Measurements from ENCODE around the gene PPP6R3.
"Not testable (repeated sequence)": the region's sequence is repeated elsewhere in the genome, so short reads cannot be mapped to it uniquely, and the experiment has no call there.

The PPP6R3 gene

DNA sequence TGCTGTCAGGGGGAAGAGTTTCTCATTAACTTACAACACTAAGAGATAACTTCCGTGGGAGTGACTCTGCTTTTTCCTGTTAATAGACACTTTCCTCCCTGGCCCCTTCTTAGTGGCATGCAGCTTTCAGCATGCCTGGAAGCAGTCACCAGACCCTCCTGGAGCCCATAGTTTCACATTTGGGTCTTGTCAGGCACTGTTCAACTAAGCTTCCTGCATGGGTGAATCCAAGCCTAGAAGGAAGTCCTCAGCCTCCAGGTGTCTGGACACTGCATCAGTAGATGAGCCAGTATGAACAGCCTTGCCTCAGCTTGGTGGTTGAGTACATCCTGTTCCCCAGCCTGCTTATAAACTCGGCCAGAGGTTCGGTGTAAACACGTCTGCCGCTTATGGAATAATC, 68.1 kb downstream of the PPP6R3 start:
- Histone ChIP-seq H3K9me3 (ENCODE audit: control insufficient read depth, insufficient read depth, low read length) (no peaks in the 10 kb centered on the region), H3K27me3 (ENCODE audit: control insufficient read depth, insufficient read depth, low read length) (no peaks in the 10 kb centered on the region), H3K4me3 (ENCODE audit: low read depth, low read length) (no peak overlapping the region), H3K4me1 (ENCODE audit: control insufficient read depth, insufficient read depth, low read length) (no peaks in the 10 kb centered on the region; the same call in none of the 2 replicates), H3K9ac (ENCODE audit: low read depth, low read length) (no peak overlapping the region; the same call in 1 of the 2 replicates), H3K27ac (ENCODE audit: low read depth, low read length) (no peak overlapping the region), H3K36me3 (ENCODE audit: control insufficient read depth, insufficient read depth, low read length) (peaks cover 64% of the 10 kb centered on the region)

DNA sequence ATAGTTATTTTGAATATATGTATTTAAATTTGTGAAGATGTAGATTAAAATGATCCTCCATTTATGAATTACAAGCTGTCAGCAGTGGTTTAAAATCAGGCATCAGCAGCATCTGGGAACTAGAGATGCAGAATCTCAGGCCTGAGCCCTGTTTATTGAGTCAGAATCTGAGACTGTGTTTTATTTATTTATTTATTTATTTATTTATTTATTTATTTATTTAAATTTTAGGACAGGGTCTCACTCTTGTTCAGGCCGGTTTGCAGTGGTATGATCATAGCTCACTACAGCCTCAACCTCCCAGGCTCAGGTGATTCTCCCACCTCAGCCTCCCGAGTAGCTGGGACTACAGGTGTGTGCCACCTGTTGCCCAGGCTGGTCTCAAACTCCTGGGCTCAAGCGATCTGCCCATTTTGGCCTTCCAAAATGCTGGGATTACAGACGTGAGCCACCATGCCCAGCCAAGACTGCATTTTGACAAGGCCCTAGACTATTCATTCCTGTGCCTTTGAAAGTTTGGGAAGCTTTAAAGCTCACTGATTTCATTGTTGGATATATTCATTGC, 70.7 kb downstream of the PPP6R3 start:
- no peak overlapping the region for H3K9ac ChIP-seq (ENCODE audit: low read depth, low read length)
- no peaks in the 10 kb centered on the region for H3K27me3 ChIP-seq (ENCODE audit: control insufficient read depth, insufficient read depth, low read length)
- H3K4me1 ChIP-seq (ENCODE audit: control insufficient read depth, insufficient read depth, low read length): peaks cover 19% of the 10 kb centered on the region
- no peak overlapping the region for H3K27ac ChIP-seq (ENCODE audit: low read depth, low read length)
- no peak overlapping the region for H3K4me3 ChIP-seq (ENCODE audit: low read depth, low read length)
- peaks cover 42% of the 10 kb centered on the region for H3K36me3 ChIP-seq (ENCODE audit: control insufficient read depth, insufficient read depth, low read length)
- no peaks in the 10 kb centered on the region for H3K9me3 ChIP-seq (ENCODE audit: control insufficient read depth, insufficient read depth, low read length)

DNA sequence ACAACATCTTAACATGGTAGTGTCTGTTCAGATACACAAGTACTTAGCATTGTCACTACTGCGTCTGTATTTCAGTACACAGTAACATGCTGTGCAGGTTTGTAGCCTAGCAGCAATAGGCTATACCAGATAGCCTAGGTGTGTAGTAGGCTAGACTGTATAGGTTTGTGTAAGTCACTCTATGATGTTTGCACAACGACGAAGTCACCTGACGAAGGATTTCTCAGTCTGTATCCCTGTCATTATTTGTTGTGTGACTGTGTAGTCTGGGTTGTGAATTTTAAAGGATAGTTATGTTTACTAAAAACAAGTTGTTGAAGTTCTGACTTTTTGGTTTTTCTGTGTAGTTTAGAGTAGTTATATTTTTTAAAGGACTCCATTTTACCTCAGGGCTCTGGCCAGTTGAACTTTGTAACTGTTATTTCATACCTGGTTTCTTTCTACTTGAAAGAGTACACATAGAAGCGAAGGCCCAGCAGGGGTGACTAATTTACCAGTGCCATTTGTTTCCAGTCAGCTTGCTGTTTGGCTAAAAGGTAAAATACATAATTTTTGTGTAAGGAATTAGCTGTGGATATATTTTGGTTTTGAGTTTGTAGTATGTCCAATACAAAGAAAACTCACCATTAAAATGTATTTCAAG, 72.3 kb downstream of the PPP6R3 start:
- Histone ChIP-seq H3K27me3 (ENCODE audit: control insufficient read depth, insufficient read depth, low read length) (no peaks in the 10 kb centered on the region), H3K4me3 (ENCODE audit: low read depth, low read length) (no peak overlapping the region), H3K9ac (ENCODE audit: low read depth, low read length) (no peak overlapping the region), H3K27ac (ENCODE audit: low read depth, low read length) (no peak overlapping the region), H3K36me3 (ENCODE audit: control insufficient read depth, insufficient read depth, low read length) (peaks cover 31% of the 10 kb centered on the region), H3K9me3 (ENCODE audit: control insufficient read depth, insufficient read depth, low read length) (no peaks in the 10 kb centered on the region), H3K4me1 (ENCODE audit: control insufficient read depth, insufficient read depth, low read length) (peaks cover 29% of the 10 kb centered on the region; the same call in 1 of the 2 replicates)

DNA sequence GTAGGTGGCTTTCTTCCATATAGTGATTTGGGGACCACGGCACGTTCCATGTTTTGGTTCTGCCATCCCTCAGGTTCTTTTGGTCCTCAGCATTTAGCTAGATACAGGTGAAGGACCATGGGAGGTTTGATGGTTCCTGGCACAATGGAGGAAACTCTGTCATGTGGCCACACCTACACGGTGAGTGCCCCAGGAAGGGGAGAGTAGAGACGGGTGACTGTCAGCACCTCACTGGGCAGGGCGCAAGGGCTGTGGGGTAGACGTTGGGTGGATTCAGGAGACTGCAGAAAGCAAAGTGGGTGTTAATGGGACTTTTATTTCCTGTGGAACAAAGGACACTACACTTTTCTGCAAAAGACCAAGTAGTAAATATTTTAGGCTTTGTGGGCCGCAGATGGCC, 73.4 kb downstream of the PPP6R3 start:
- Histone ChIP-seq H3K9ac (ENCODE audit: low read depth, low read length) (no peak overlapping the region), H3K4me1 (ENCODE audit: control insufficient read depth, insufficient read depth, low read length) (peaks cover 30% of the 10 kb centered on the region), H3K9me3 (ENCODE audit: control insufficient read depth, insufficient read depth, low read length) (no peaks in the 10 kb centered on the region), H3K4me3 (ENCODE audit: low read depth, low read length) (no peak overlapping the region), H3K27ac (ENCODE audit: low read depth, low read length) (no peak overlapping the region), H3K36me3 (ENCODE audit: control insufficient read depth, insufficient read depth, low read length) (peaks cover 30% of the 10 kb centered on the region), H3K27me3 (ENCODE audit: control insufficient read depth, insufficient read depth, low read length) (no peaks in the 10 kb centered on the region)

DNA sequence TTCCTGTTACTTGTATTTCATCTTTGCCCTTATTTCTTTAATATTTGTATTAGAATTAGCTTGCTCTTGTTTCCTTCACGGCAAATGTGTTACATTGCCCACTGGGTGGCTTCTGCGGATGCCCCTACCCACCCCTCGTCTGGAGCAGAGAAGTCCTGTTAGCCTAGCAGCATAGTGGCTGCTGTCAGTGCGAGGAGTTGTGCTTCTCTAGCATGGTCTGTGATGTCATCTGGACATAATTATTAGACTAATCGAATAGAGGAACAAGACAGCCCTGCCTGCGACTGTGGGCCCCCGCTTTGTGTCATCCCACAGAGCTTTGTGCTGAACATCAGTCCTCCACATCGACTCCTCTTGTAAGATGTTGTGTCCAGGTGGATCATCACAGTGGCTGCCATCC, 74.5 kb downstream of the PPP6R3 start:
- H3K36me3 ChIP-seq (ENCODE audit: control insufficient read depth, insufficient read depth, low read length): peaks cover 32% of the 10 kb centered on the region
- no peaks in the 10 kb centered on the region for H3K27me3 ChIP-seq (ENCODE audit: control insufficient read depth, insufficient read depth, low read length)
- no peak overlapping the region for H3K27ac ChIP-seq (ENCODE audit: low read depth, low read length)
- H3K9ac ChIP-seq (ENCODE audit: low read depth, low read length): no peak overlapping the region
- H3K4me3 ChIP-seq (ENCODE audit: low read depth, low read length): no peak overlapping the region
- H3K4me1 ChIP-seq (ENCODE audit: control insufficient read depth, insufficient read depth, low read length): peaks cover 42% of the 10 kb centered on the region
- no peaks in the 10 kb centered on the region for H3K9me3 ChIP-seq (ENCODE audit: control insufficient read depth, insufficient read depth, low read length)

GRCh38 chr11:68536706-68537105, 76.2 kb downstream of the PPP6R3 start:
- H3K27ac ChIP-seq (ENCODE audit: low read depth, low read length): no peak overlapping the region
- no peaks in the 10 kb centered on the region for H3K9me3 ChIP-seq (ENCODE audit: control insufficient read depth, insufficient read depth, low read length)
- H3K36me3 ChIP-seq (ENCODE audit: control insufficient read depth, insufficient read depth, low read length): peaks cover 36% of the 10 kb centered on the region
- H3K4me1 ChIP-seq (ENCODE audit: control insufficient read depth, insufficient read depth, low read length): peaks cover 55% of the 10 kb centered on the region
- H3K9ac ChIP-seq (ENCODE audit: low read depth, low read length): no peak overlapping the region
- H3K27me3 ChIP-seq (ENCODE audit: control insufficient read depth, insufficient read depth, low read length): no peaks in the 10 kb centered on the region
- no peak overlapping the region for H3K4me3 ChIP-seq (ENCODE audit: low read depth, low read length)

GRCh38 chr11:68538025-68538424, 77.5 kb downstream of the PPP6R3 start:
- no peaks in the 10 kb centered on the region for H3K9me3 ChIP-seq (ENCODE audit: control insufficient read depth, insufficient read depth, low read length)
- H3K4me3 ChIP-seq (ENCODE audit: low read depth, low read length): no peak overlapping the region
- no peak overlapping the region for H3K27ac ChIP-seq (ENCODE audit: low read depth, low read length)
- peaks cover 61% of the 10 kb centered on the region for H3K4me1 ChIP-seq (ENCODE audit: control insufficient read depth, insufficient read depth, low read length)
- no peaks in the 10 kb centered on the region for H3K27me3 ChIP-seq (ENCODE audit: control insufficient read depth, insufficient read depth, low read length)
- no peak overlapping the region for H3K9ac ChIP-seq (ENCODE audit: low read depth, low read length)
- peaks cover 35% of the 10 kb centered on the region for H3K36me3 ChIP-seq (ENCODE audit: control insufficient read depth, insufficient read depth, low read length)

GRCh38 chr11:68539395-68539794, 78.8 kb downstream of the PPP6R3 start:
- Histone ChIP-seq H3K9ac (ENCODE audit: low read depth, low read length) (no peak overlapping the region), H3K4me3 (ENCODE audit: low read depth, low read length) (no peak overlapping the region), H3K36me3 (ENCODE audit: control insufficient read depth, insufficient read depth, low read length) (peaks cover 46% of the 10 kb centered on the region), H3K4me1 (ENCODE audit: control insufficient read depth, insufficient read depth, low read length) (peaks cover 62% of the 10 kb centered on the region), H3K27me3 (ENCODE audit: control insufficient read depth, insufficient read depth, low read length) (no peaks in the 10 kb centered on the region), H3K9me3 (ENCODE audit: control insufficient read depth, insufficient read depth, low read length) (no peaks in the 10 kb centered on the region), H3K27ac (ENCODE audit: low read depth, low read length) (peak overlapping the region; percentile 25)

GRCh38 chr11:68540504-68540903, 80.0 kb downstream of the PPP6R3 start:
- peak overlapping the region; percentile 33 for H3K27ac ChIP-seq (ENCODE audit: low read depth, low read length)
- H3K27me3 ChIP-seq (ENCODE audit: control insufficient read depth, insufficient read depth, low read length); H3K9ac ChIP-seq (ENCODE audit: low read depth, low read length); H3K9me3 ChIP-seq (ENCODE audit: control insufficient read depth, insufficient read depth, low read length): not testable (repeated sequence)
- H3K36me3 ChIP-seq (ENCODE audit: control insufficient read depth, insufficient read depth, low read length): peaks cover 53% of the 10 kb centered on the region
- H3K4me3 ChIP-seq (ENCODE audit: low read depth, low read length): 0 out of 2 replicates have a peak overlapping the region, but pooled peaks have one; percentile 27
- peaks cover 57% of the 10 kb centered on the region for H3K4me1 ChIP-seq (ENCODE audit: control insufficient read depth, insufficient read depth, low read length)

GRCh38 chr11:68541116-68541515, 80.6 kb downstream of the PPP6R3 start:
- peaks cover 59% of the 10 kb centered on the region for H3K36me3 ChIP-seq (ENCODE audit: control insufficient read depth, insufficient read depth, low read length)
- no peaks in the 10 kb centered on the region for H3K27me3 ChIP-seq (ENCODE audit: control insufficient read depth, insufficient read depth, low read length)
- no peaks in the 10 kb centered on the region for H3K9me3 ChIP-seq (ENCODE audit: control insufficient read depth, insufficient read depth, low read length)
- H3K4me1 ChIP-seq (ENCODE audit: control insufficient read depth, insufficient read depth, low read length): peaks cover 57% of the 10 kb centered on the region
- H3K4me3 ChIP-seq (ENCODE audit: low read depth, low read length): no peak overlapping the region
- no peak overlapping the region for H3K27ac ChIP-seq (ENCODE audit: low read depth, low read length)
- no peak overlapping the region for H3K9ac ChIP-seq (ENCODE audit: low read depth, low read length)

DNA sequence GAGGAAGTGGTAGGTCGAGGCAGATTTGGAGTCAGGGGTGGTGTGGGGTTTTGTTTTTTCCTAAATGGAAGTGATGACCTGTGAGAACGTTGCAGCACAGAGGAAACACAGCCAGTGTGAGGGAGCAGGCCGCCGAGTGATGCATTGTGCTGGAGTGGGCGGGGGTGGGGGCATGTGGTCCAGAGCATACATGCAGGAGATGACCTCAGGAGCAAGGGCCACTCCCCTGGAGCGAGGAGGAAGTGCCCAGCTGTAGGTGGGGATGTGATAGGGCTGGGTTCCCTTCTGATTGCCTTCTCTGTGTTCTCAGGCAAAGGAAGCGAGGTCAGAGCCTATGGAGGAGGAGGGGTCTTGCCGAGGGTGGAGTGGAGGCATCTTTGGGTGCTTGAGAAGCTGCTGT, 81.4 kb downstream of the PPP6R3 start:
- Histone ChIP-seq H3K27me3 (ENCODE audit: control insufficient read depth, insufficient read depth, low read length) (no peaks in the 10 kb centered on the region), H3K27ac (ENCODE audit: low read depth, low read length) (no peak overlapping the region), H3K36me3 (ENCODE audit: control insufficient read depth, insufficient read depth, low read length) (peaks cover 68% of the 10 kb centered on the region), H3K4me3 (ENCODE audit: low read depth, low read length) (no peak overlapping the region), H3K4me1 (ENCODE audit: control insufficient read depth, insufficient read depth, low read length) (peaks cover 49% of the 10 kb centered on the region), H3K9me3 (ENCODE audit: control insufficient read depth, insufficient read depth, low read length) (no peaks in the 10 kb centered on the region), H3K9ac (ENCODE audit: low read depth, low read length) (no peak overlapping the region)

Measured in HUES48 (cell line).